ENCODE measurements around the gene ARIH2.

Gene ARIH2

GRCh38 chr3:48974076-48974864 is 55.6 kb downstream of the ARIH2 start:
- Mint-ChIP-seq H3K4me3 (no peak overlapping the region), H3K27me3 (no peaks in the 10 kb centered on the region), H3K9me3 (no peaks in the 10 kb centered on the region), H3K27ac (peak overlapping the region; percentile 31), H3K36me3 (ENCODE audit: low read depth) (peaks cover 48% of the 10 kb centered on the region), H3K4me1 (no peaks in the 10 kb centered on the region)
- no peak for DNase-seq
- ATAC-seq: no peak

DNA sequence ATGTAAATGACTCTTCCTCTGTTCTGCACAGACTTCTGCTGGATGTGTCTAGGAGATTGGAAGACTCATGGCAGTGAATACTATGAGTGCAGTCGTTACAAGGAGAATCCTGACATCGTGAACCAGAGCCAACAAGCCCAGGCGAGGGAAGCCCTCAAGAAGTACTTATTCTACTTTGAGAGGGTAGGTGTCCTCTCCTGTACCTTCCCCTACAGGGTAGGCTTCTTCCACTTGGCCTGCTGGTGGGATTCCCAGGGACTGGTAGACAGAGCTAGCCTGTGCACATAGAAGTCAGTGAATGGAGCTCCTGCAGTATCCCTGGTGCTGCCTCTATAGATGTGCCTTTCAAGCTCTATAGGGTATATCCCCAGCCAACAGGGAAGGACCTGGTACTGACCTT is 60.8 kb downstream of the ARIH2 start:
- ATAC-seq: no peak
- Mint-ChIP-seq H3K9me3 (no peaks in the 10 kb centered on the region), H3K27ac (no peak overlapping the region), H3K4me3 (no peak overlapping the region), H3K36me3 (ENCODE audit: low read depth) (peaks cover 49% of the 10 kb centered on the region), H3K4me1 (no peaks in the 10 kb centered on the region), H3K27me3 (no peaks in the 10 kb centered on the region)
- no peak for DNase-seq

GRCh38 chr3:48980295-48980694 is 61.7 kb downstream of the ARIH2 start:
- H3K4me3 Mint-ChIP-seq: no peak overlapping the region
- no peak overlapping the region for H3K27ac Mint-ChIP-seq
- H3K27me3 Mint-ChIP-seq: no peaks in the 10 kb centered on the region
- H3K9me3 Mint-ChIP-seq: no peaks in the 10 kb centered on the region
- H3K4me1 Mint-ChIP-seq: no peaks in the 10 kb centered on the region
- H3K36me3 Mint-ChIP-seq (ENCODE audit: low read depth): peaks cover 42% of the 10 kb centered on the region
- ATAC-seq (no peak), DNase-seq (no peak)

DNA sequence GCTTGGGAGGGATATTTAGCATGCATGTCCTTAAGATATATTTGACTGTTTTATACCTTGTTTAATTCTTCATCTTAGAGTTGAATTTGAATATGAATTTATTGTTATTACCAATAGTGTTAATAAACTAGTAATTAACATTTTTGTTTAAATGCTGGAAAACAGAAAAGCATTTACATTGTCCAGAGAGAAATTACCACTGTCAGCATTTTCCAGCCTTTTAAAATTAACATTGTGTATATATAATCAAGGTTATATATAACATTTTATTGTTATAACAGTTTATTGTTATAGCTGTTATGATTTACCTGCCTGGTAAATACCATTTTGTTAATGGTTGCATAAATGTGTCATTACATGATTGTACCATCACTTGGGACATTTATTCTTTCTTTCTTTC is 63.4 kb downstream of the ARIH2 start:
- no peak for DNase-seq
- ATAC-seq: no peak
- Mint-ChIP-seq H3K4me1 (no peaks in the 10 kb centered on the region), H3K27ac (no peak overlapping the region), H3K27me3 (no peaks in the 10 kb centered on the region), H3K4me3 (no peak overlapping the region), H3K9me3 (no peaks in the 10 kb centered on the region), H3K36me3 (ENCODE audit: low read depth) (peaks cover 38% of the 10 kb centered on the region)

DNA sequence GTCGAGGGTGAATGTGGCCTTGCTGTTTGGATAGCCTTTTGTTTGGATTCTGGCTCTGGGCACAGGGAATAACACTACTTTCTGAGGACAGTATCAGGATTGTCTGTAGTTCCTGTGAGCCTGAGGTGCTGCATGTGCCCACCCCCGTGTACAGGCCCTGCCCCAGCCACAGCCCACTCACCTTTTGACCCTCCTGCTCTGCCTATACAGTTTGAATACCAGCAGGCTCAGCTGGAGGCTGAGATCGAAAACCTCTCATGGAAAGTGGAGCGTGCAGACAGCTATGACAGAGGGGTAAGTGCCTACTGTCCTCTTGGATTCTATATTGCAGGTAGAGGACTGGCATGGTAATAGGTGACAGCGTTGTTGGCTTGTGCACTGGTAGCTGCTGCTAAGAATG is 64.0 kb downstream of the ARIH2 start:
- ATAC-seq: no peak
- Mint-ChIP-seq H3K27ac (no peak overlapping the region), H3K4me3 (no peak overlapping the region), H3K36me3 (ENCODE audit: low read depth) (peaks cover 38% of the 10 kb centered on the region), H3K4me1 (peaks cover 2% of the 10 kb centered on the region), H3K9me3 (no peaks in the 10 kb centered on the region), H3K27me3 (no peaks in the 10 kb centered on the region)
- no peak for DNase-seq

DNA sequence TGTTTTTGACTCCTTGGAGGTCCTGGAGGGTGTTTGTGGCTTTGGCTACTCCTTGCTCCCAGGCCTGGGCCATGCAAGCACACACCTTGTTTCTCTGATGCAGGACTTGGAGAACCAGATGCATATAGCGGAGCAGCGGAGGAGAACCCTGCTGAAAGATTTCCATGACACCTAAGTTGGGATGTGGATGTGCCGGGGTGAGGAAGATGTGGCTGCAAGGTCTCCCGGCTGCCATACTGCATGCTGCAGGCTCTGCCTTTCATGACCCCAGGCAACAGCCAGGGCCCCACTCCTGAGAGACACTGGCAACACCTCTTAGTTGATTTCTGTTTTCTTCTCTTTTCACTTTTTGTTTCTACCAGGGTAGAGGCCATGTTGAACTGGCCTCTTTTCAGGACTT is 64.5 kb downstream of the ARIH2 start:
- no peaks in the 10 kb centered on the region for H3K27me3 Mint-ChIP-seq
- ATAC-seq (no peak), DNase-seq (no peak)
- peaks cover 5% of the 10 kb centered on the region for H3K4me1 Mint-ChIP-seq
- H3K36me3 Mint-ChIP-seq (ENCODE audit: low read depth): peaks cover 40% of the 10 kb centered on the region
- no peak overlapping the region for H3K4me3 Mint-ChIP-seq
- H3K27ac Mint-ChIP-seq: no peak overlapping the region
- H3K9me3 Mint-ChIP-seq: no peaks in the 10 kb centered on the region

- ATAC-seq (no peak), DNase-seq (no peak)
- H3K4me1 Mint-ChIP-seq: peaks cover 18% of the 10 kb centered on the region
- no peak overlapping the region for H3K4me3 Mint-ChIP-seq
- H3K27ac Mint-ChIP-seq: no peak overlapping the region
- no peaks in the 10 kb centered on the region for H3K27me3 Mint-ChIP-seq
- H3K9me3 Mint-ChIP-seq: no peaks in the 10 kb centered on the region
- peaks cover 33% of the 10 kb centered on the region for H3K36me3 Mint-ChIP-seq (ENCODE audit: low read depth)
Observed at GRCh38 chr3:48984663-48985062, 66.0 kb downstream of the ARIH2 start.

- H3K36me3 Mint-ChIP-seq (ENCODE audit: low read depth): peaks cover 26% of the 10 kb centered on the region
- no peak for ATAC-seq
- H3K4me3 Mint-ChIP-seq: no peak overlapping the region
- DNase-seq: no peak
- H3K27me3 Mint-ChIP-seq: no peaks in the 10 kb centered on the region
- peaks cover 18% of the 10 kb centered on the region for H3K4me1 Mint-ChIP-seq
- no peaks in the 10 kb centered on the region for H3K9me3 Mint-ChIP-seq
- H3K27ac Mint-ChIP-seq: peak overlapping the region; percentile 32
Observed at GRCh38 chr3:48985831-48986376, 67.3 kb downstream of the ARIH2 start.

GRCh38 chr3:48989126-48989795 is 70.6 kb downstream of the ARIH2 start:
- Mint-ChIP-seq H3K4me1 (peaks cover 36% of the 10 kb centered on the region), H3K9me3 (no peaks in the 10 kb centered on the region), H3K4me3 (peak overlapping the region; percentile 92), H3K27ac (peak overlapping the region; percentile 89), H3K36me3 (ENCODE audit: low read depth) (peaks cover 7% of the 10 kb centered on the region), H3K27me3 (no peaks in the 10 kb centered on the region)
- peak; percentile 13 for ATAC-seq
- no peak for DNase-seq

- peak; percentile 87 for DNase-seq
- peak; percentile 88 for ATAC-seq
- peak within 1 kb of the TSS; percentile 92 for H3K4me3 Mint-ChIP-seq
- H3K27me3 Mint-ChIP-seq: no peaks in the 10 kb centered on the region
- H3K27ac Mint-ChIP-seq: peak within 1 kb of the TSS; percentile 89
- peaks cover 7% of the 10 kb centered on the region for H3K36me3 Mint-ChIP-seq (ENCODE audit: low read depth)
- H3K4me1 Mint-ChIP-seq: peaks cover 40% of the 10 kb centered on the region
- no peaks in the 10 kb centered on the region for H3K9me3 Mint-ChIP-seq
Observed at GRCh38 chr3:48989796-48990635, 71.4 kb downstream of the ARIH2 start, which contains the start of gene P4HTM. Gene P4HTM (plus strand): TSS chr3:48990241. CDS start chr3:48990257, 16 bp downstream.

GRCh38 chr3:48990636-48991469 is 72.2 kb downstream of the ARIH2 start:
- peaks cover 7% of the 10 kb centered on the region for H3K36me3 Mint-ChIP-seq (ENCODE audit: low read depth)
- H3K27me3 Mint-ChIP-seq: no peaks in the 10 kb centered on the region
- no peaks in the 10 kb centered on the region for H3K9me3 Mint-ChIP-seq
- peaks cover 41% of the 10 kb centered on the region for H3K4me1 Mint-ChIP-seq
- peak; percentile 44 for DNase-seq
- peak overlapping the region; percentile 88 for H3K4me3 Mint-ChIP-seq
- ATAC-seq: no peak
- H3K27ac Mint-ChIP-seq: peak overlapping the region; percentile 88

DNA sequence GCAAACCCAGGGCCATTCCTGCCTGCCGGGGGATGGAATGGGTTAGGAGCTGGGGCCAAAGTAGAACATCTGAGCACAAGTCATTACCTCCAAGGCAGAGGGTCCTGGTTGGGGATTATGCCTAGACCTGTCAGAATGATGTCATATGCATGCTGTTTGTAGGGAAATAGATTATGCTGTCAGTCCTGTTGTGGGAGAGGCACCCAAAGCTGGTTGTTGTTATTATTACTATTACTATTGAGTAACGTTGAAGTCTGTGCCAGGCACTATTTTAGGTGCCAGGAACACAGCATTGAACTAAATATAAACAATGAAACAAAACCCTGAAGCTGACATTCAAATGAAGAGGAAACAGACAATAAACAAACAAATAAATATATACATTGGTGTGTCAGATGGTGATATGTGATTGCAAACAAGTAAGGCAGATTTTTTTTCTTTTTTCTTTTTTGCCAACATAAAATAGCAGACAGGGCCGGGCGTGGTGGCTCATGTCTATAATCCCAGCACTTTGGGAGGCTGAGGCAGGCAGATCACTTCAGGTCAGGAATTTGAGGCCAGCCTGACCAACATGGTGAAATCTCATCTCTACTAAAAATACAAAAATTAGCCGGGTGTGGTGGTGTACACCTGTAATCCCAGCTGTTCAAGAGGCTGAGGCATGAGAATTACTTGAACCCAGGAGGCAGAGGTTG is 73.4 kb downstream of the ARIH2 start:
- Mint-ChIP-seq H3K4me1 (peaks cover 41% of the 10 kb centered on the region), H3K4me3 (peak overlapping the region; percentile 88), H3K36me3 (ENCODE audit: low read depth) (peaks cover 7% of the 10 kb centered on the region), H3K27ac (peak overlapping the region; percentile 88), H3K9me3 (no peaks in the 10 kb centered on the region), H3K27me3 (no peaks in the 10 kb centered on the region)
- ATAC-seq (no peak), DNase-seq (no peak)

DNA sequence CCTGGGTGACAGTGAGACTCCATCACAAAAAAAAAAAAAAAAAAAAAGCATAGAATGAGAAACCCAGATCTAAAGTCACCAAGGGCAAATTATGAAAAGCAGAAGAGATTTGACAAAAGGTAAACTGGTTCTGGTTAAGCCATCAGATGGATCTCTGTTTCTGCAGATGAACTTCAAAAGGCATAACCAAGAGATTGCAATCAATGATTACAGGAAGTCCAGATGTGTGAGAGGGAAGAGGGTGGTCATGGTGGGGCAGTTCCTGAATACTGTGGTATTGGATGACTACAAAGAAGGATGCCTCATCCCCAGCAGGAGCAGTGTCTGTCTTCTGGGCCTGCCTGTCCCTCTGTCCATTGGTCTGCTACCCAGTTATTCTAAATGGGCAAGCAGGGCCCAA is 75.2 kb downstream of the ARIH2 start:
- peaks cover 31% of the 10 kb centered on the region for H3K4me1 Mint-ChIP-seq
- no peak overlapping the region for H3K4me3 Mint-ChIP-seq
- no peak for ATAC-seq
- H3K9me3 Mint-ChIP-seq: no peaks in the 10 kb centered on the region
- peaks cover 5% of the 10 kb centered on the region for H3K36me3 Mint-ChIP-seq (ENCODE audit: low read depth)
- no peak for DNase-seq
- peak overlapping the region; percentile 44 for H3K27ac Mint-ChIP-seq
- no peaks in the 10 kb centered on the region for H3K27me3 Mint-ChIP-seq

Measured in activated naive CD8-positive, alpha-beta T cell treated with anti-CD3 and anti-CD28 coated beads, Interleukin-2, amount 50 U/mL, for 24 hours (primary cell).